HG03103 (cell line): Measurements from ENCODE around the gene CTR9.
A peak's percentile ranks its signal among the peaks of the same experiment; 100 is the strongest.

Experiments
- ATAC-seq: cut with Tn5 transposase; IDR thresholded peaks from one replicate; pipeline ENCODE4 v1.9.1; 2021; ENCODE audit warnings: low read depth; ENCODE audit not compliant: unreplicated experiment

Gene CTR9

GRCh38 chr11:10742460-10743208, 8.4 kb upstream of the CTR9 start:
- ATAC-seq, result no peak

GRCh38 chr11:10743354-10744000, 7.6 kb upstream of the CTR9 start:
- no peak for ATAC-seq

GRCh38 chr11:10744206-10744605, 6.8 kb upstream of the CTR9 start:
- ATAC-seq, result no peak

GRCh38 chr11:10746871-10747270, 4.2 kb upstream of the CTR9 start:
- ATAC-seq, result no peak

- ATAC-seq, result no peak
Measured at GRCh38 chr11:10747733-10748132, 3.3 kb upstream of the CTR9 start.

- no peak for ATAC-seq
Measured at GRCh38 chr11:10749476-10749875, 1.6 kb upstream of the CTR9 start.

- peak; percentile 10 for ATAC-seq
Measured at GRCh38 chr11:10751581-10751940, 515 bp downstream of the CTR9 start.

- ATAC-seq, result no peak
Measured at GRCh38 chr11:10752061-10752460, 1.0 kb downstream of the CTR9 start.

GRCh38 chr11:10752486-10752885, 1.4 kb downstream of the CTR9 start:
- ATAC-seq, result no peak

- no peak for ATAC-seq
Measured at GRCh38 chr11:10758957-10759356, 7.9 kb downstream of the CTR9 start.

GRCh38 chr11:10761085-10761698, 10.1 kb downstream of the CTR9 start:
- no peak for ATAC-seq

GRCh38 chr11:10762185-10762584, 11.1 kb downstream of the CTR9 start:
- peak; percentile 86 for ATAC-seq

GRCh38 chr11:10762913-10763421, 11.9 kb downstream of the CTR9 start:
- no peak for ATAC-seq

- ATAC-seq, result no peak
Measured at GRCh38 chr11:10763766-10764165, 12.7 kb downstream of the CTR9 start.

GRCh38 chr11:10764412-10764811, 13.4 kb downstream of the CTR9 start:
- ATAC-seq, result no peak

GRCh38 chr11:10770626-10771254, 19.7 kb downstream of the CTR9 start:
- no peak for ATAC-seq

GRCh38 chr11:10771457-10771856, 20.4 kb downstream of the CTR9 start:
- no peak for ATAC-seq

GRCh38 chr11:10774811-10775210, 23.8 kb downstream of the CTR9 start:
- ATAC-seq, result no peak

GRCh38 chr11:10777393-10777793, 26.3 kb downstream of the CTR9 start:
- ATAC-seq, result no peak

GRCh38 chr11:10777806-10778205, 26.8 kb downstream of the CTR9 start:
- ATAC-seq, result no peak
